Testis (tissue), 2 donors: ENCODE data around the gene MORF4L2.

Experiments used
- CTCF ChIP-seq, 3 experiments: fragments of 450-650 bp in 2 of 3; fragments of 200-600 bp in 1 of 3; sonication (generic) in 1 of 3; IDR thresholded peaks; one replicate each; pipeline ENCODE4 v1.5.1; 2016 to 2019; ENCODE audit warnings: antibody characterized with exemption in 3 of 3, mild to moderate bottlenecking in 2 of 3, moderate library complexity in 1 of 3
- POLR2A ChIP-seq: fragments of 450-650 bp; IDR thresholded peaks from one replicate; pipeline ENCODE4 v1.6.1; 2017; ENCODE audit warnings: antibody characterized with exemption, mild to moderate bottlenecking, moderate library complexity

- no peak for TF ChIP-seq CTCF (IDR thresholded peaks at IDR 0.05)
- no peak for TF ChIP-seq POLR2A
Observed at GRCh38 chrX:103637604-103638338, 48.7 kb downstream of the MORF4L2 start.
